Stimulated activated CD8-positive, alpha-beta memory T cell treated with anti-CD3 and anti-CD28 coated beads, Interleukin-15, amount 100 ng/mL, for 48 hours (primary cell): Measurements from ENCODE around the gene ARHGEF4.

Source experiments
- DNase-seq, 2 donors: peaks; one replicate each; pipeline ENCODE4 v3.0.0-alpha.2; 2020; ENCODE audit warnings: low read depth in 2 of 2

The ARHGEF4 gene

GRCh38 chr2:130834091-130834930 is 2.4 kb upstream of the ARHGEF4 start:
- no peak for DNase-seq

GRCh38 chr2:130834931-130835765 is 1.6 kb upstream of the ARHGEF4 start:
- DNase-seq = no peak

GRCh38 chr2:130835766-130836015 is 1.0 kb upstream of the ARHGEF4 start:
- no peak for DNase-seq

GRCh38 chr2:130837175-130837810 is 579 bp downstream of the ARHGEF4 start:
- no peak for DNase-seq

- DNase-seq = no peak
Observed at GRCh38 chr2:130837811-130838565, 1.3 kb downstream of the ARHGEF4 start.

- no peak for DNase-seq
Observed at GRCh38 chr2:130839011-130839780, 2.5 kb downstream of the ARHGEF4 start.

- DNase-seq = no peak
Observed at GRCh38 chr2:130840506-130840905, 3.8 kb downstream of the ARHGEF4 start.

GRCh38 chr2:130841741-130842365 is 5.1 kb downstream of the ARHGEF4 start:
- DNase-seq = no peak

GRCh38 chr2:130842770-130843169 is 6.1 kb downstream of the ARHGEF4 start:
- DNase-seq = no peak

- no peak for DNase-seq
Observed at GRCh38 chr2:130843321-130843985, 6.7 kb downstream of the ARHGEF4 start.

- no peak for DNase-seq
Observed at GRCh38 chr2:130844161-130844560, 7.4 kb downstream of the ARHGEF4 start.

- no peak for DNase-seq
Observed at GRCh38 chr2:130845505-130846085, 8.9 kb downstream of the ARHGEF4 start.

GRCh38 chr2:130846233-130846632 is 9.5 kb downstream of the ARHGEF4 start:
- DNase-seq = no peak

- no peak for DNase-seq
Observed at GRCh38 chr2:130846686-130847375, 10.1 kb downstream of the ARHGEF4 start.

- no peak for DNase-seq
Observed at GRCh38 chr2:130847776-130848525, 11.2 kb downstream of the ARHGEF4 start.

GRCh38 chr2:130848526-130849210 is 12.0 kb downstream of the ARHGEF4 start:
- no peak for DNase-seq

- DNase-seq = no peak
Observed at GRCh38 chr2:130849896-130850787, 13.4 kb downstream of the ARHGEF4 start.
